KOPT-K1 (cell line): ENCODE results near the gene DIP2C.
"Not testable (repeated sequence)": the region's sequence is repeated elsewhere in the genome, so short reads cannot be mapped to it uniquely, and the experiment has no call there.

ENCODE experiments used
- H3K27ac ChIP-seq: fragments of 200-600 bp; sonication (generic); 2 replicates; pipeline ENCODE4 v1.5.1; 2016; ENCODE audit warnings: antibody characterized with exemption, mild to moderate bottlenecking, low read depth, low read length; ENCODE audit not compliant: poor library complexity, severe bottlenecking
- H3K36me3 ChIP-seq: fragments of 200-600 bp; sonication (generic); 2 replicates; pipeline ENCODE4 v1.5.1; 2017; ENCODE audit warnings: antibody characterized with exemption, mild to moderate bottlenecking, low read length, moderate library complexity; ENCODE audit not compliant: insufficient read depth
- H3K9me3 ChIP-seq: fragments of 200-600 bp; sonication (generic); 2 replicates; pipeline ENCODE4 v1.5.1; 2017; ENCODE audit warnings: antibody characterized with exemption, low read length, mild to moderate bottlenecking; ENCODE audit not compliant: insufficient read depth, poor library complexity, severe bottlenecking

The DIP2C gene

GRCh38 chr10:306007-306674 lies 383.3 kb downstream of the DIP2C start:
- no peaks in the 10 kb centered on the region for H3K36me3 ChIP-seq
- no peak overlapping the region for H3K27ac ChIP-seq
- H3K9me3 ChIP-seq = no peaks in the 10 kb centered on the region

- Histone ChIP-seq H3K36me3 (no peaks in the 10 kb centered on the region), H3K9me3 (no peaks in the 10 kb centered on the region), H3K27ac (no peak overlapping the region)
Observed at GRCh38 chr10:305034-305433, 384.4 kb downstream of the DIP2C start.

- no peaks in the 10 kb centered on the region for H3K9me3 ChIP-seq
- no peaks in the 10 kb centered on the region for H3K36me3 ChIP-seq
- no peak overlapping the region for H3K27ac ChIP-seq
Observed at GRCh38 chr10:301536-301935, 387.9 kb downstream of the DIP2C start.

GRCh38 chr10:300580-300979 lies 388.9 kb downstream of the DIP2C start:
- H3K9me3 ChIP-seq, H3K36me3 ChIP-seq, H3K27ac ChIP-seq: not testable (repeated sequence)

- no peak overlapping the region for H3K27ac ChIP-seq
- H3K9me3 ChIP-seq = no peaks in the 10 kb centered on the region
- no peaks in the 10 kb centered on the region for H3K36me3 ChIP-seq
Observed at GRCh38 chr10:299969-300368, 389.5 kb downstream of the DIP2C start.

- no peaks in the 10 kb centered on the region for H3K36me3 ChIP-seq
- H3K27ac ChIP-seq = no peak overlapping the region
- H3K9me3 ChIP-seq = no peaks in the 10 kb centered on the region
Observed at GRCh38 chr10:299512-299911, 390.0 kb downstream of the DIP2C start.

GRCh38 chr10:298033-298432 lies 391.4 kb downstream of the DIP2C start:
- H3K27ac ChIP-seq = no peak overlapping the region
- H3K36me3 ChIP-seq = no peaks in the 10 kb centered on the region
- no peaks in the 10 kb centered on the region for H3K9me3 ChIP-seq

GRCh38 chr10:297567-297966 lies 391.9 kb downstream of the DIP2C start:
- no peaks in the 10 kb centered on the region for H3K36me3 ChIP-seq
- H3K9me3 ChIP-seq = no peaks in the 10 kb centered on the region
- H3K27ac ChIP-seq = no peak overlapping the region

GRCh38 chr10:293636-294035 lies 395.8 kb downstream of the DIP2C start:
- Histone ChIP-seq H3K27ac (no peak overlapping the region), H3K9me3 (no peaks in the 10 kb centered on the region), H3K36me3 (no peaks in the 10 kb centered on the region)

- Histone ChIP-seq H3K27ac (no peak overlapping the region), H3K36me3 (no peaks in the 10 kb centered on the region), H3K9me3 (no peaks in the 10 kb centered on the region)
Observed at GRCh38 chr10:290026-290725, 399.3 kb downstream of the DIP2C start.

GRCh38 chr10:289581-289980 lies 399.9 kb downstream of the DIP2C start:
- Histone ChIP-seq H3K27ac (no peak overlapping the region), H3K36me3 (no peaks in the 10 kb centered on the region)

GRCh38 chr10:288316-289200 lies 400.9 kb downstream of the DIP2C start:
- Histone ChIP-seq H3K36me3 (no peaks in the 10 kb centered on the region), H3K9me3 (no peaks in the 10 kb centered on the region), H3K27ac (no peak overlapping the region)

More at GRCh38 chr10:289581-289980, 399.9 kb downstream of the DIP2C start:
- no peaks in the 10 kb centered on the region for H3K9me3 ChIP-seq

- H3K9me3 ChIP-seq = no peaks in the 10 kb centered on the region
- H3K27ac ChIP-seq = no peak overlapping the region
- H3K36me3 ChIP-seq = no peaks in the 10 kb centered on the region
Observed at GRCh38 chr10:287814-288213, 401.7 kb downstream of the DIP2C start.

- no peaks in the 10 kb centered on the region for H3K36me3 ChIP-seq
- H3K27ac ChIP-seq = no peak overlapping the region
- no peaks in the 10 kb centered on the region for H3K9me3 ChIP-seq
Observed at GRCh38 chr10:287026-287709, 402.3 kb downstream of the DIP2C start.

- Histone ChIP-seq H3K9me3 (no peaks in the 10 kb centered on the region), H3K36me3 (no peaks in the 10 kb centered on the region), H3K27ac (no peak overlapping the region)
Observed at GRCh38 chr10:285216-285615, 404.3 kb downstream of the DIP2C start.
